AG09309 (cell line): ENCODE measurements around the gene KANK4.

Experiments
- DNase-seq: peaks from one replicate; pipeline ENCODE4 v3.0.0-alpha.2; 2010; ENCODE audit warnings: low read depth
- H3K4me3 ChIP-seq: 2 replicates; pipeline ENCODE4 v1.5.1; 2011; ENCODE audit warnings: mild to moderate bottlenecking, low read depth, low read length, moderate library complexity; ENCODE audit not compliant: control insufficient read depth
- CTCF ChIP-seq: IDR thresholded peaks from 2 replicates; pipeline ENCODE4 v1.5.1; 2011; ENCODE audit warnings: mild to moderate bottlenecking, low read depth, low read length, inconsistent platforms; ENCODE audit not compliant: insufficient read depth, control insufficient read depth; ENCODE audit errors: missing control alignments

KANK4 gene

GRCh38 chr1:62218604-62219003 lies 100.6 kb downstream of the KANK4 start:
- no peak for TF ChIP-seq CTCF
- H3K4me3 ChIP-seq: no peak overlapping the region
- no peak for DNase-seq

GRCh38 chr1:62213075-62213914 lies 105.9 kb downstream of the KANK4 start:
- no peak for TF ChIP-seq CTCF
- no peak for DNase-seq
- H3K4me3 ChIP-seq: no peak overlapping the region

GRCh38 chr1:62212411-62212810 lies 106.8 kb downstream of the KANK4 start:
- H3K4me3 ChIP-seq: no peak overlapping the region
- no peak for TF ChIP-seq CTCF

GRCh38 chr1:62210960-62211359 lies 108.3 kb downstream of the KANK4 start:
- no peak for TF ChIP-seq CTCF
- DNase-seq: no peak

More at GRCh38 chr1:62212411-62212810, 106.8 kb downstream of the KANK4 start:
- no peak for DNase-seq

GRCh38 chr1:62209931-62210595 lies 109.2 kb downstream of the KANK4 start:
- H3K4me3 ChIP-seq: no peak overlapping the region
- TF ChIP-seq CTCF: no peak
- no peak for DNase-seq

More at GRCh38 chr1:62210960-62211359, 108.3 kb downstream of the KANK4 start:
- H3K4me3 ChIP-seq: no peak overlapping the region

GRCh38 chr1:62208970-62209369 lies 110.3 kb downstream of the KANK4 start:
- H3K4me3 ChIP-seq: no peak overlapping the region
- TF ChIP-seq CTCF: no peak
- DNase-seq: no peak
